HG02798 (cell line): ENCODE data around the gene ZC3H15.
A peak's percentile ranks its signal among the peaks of the same experiment; 100 is the strongest.
"Not testable (repeated sequence)": the region's sequence is repeated elsewhere in the genome, so short reads cannot be mapped to it uniquely, and the experiment has no call there.

Source experiments
- ATAC-seq: cut with Tn5 transposase; IDR thresholded peaks from one replicate; pipeline ENCODE4 v1.9.1; 2021; ENCODE audit warnings: mild to moderate bottlenecking; ENCODE audit not compliant: unreplicated experiment, poor library complexity

The ZC3H15 gene

DNA sequence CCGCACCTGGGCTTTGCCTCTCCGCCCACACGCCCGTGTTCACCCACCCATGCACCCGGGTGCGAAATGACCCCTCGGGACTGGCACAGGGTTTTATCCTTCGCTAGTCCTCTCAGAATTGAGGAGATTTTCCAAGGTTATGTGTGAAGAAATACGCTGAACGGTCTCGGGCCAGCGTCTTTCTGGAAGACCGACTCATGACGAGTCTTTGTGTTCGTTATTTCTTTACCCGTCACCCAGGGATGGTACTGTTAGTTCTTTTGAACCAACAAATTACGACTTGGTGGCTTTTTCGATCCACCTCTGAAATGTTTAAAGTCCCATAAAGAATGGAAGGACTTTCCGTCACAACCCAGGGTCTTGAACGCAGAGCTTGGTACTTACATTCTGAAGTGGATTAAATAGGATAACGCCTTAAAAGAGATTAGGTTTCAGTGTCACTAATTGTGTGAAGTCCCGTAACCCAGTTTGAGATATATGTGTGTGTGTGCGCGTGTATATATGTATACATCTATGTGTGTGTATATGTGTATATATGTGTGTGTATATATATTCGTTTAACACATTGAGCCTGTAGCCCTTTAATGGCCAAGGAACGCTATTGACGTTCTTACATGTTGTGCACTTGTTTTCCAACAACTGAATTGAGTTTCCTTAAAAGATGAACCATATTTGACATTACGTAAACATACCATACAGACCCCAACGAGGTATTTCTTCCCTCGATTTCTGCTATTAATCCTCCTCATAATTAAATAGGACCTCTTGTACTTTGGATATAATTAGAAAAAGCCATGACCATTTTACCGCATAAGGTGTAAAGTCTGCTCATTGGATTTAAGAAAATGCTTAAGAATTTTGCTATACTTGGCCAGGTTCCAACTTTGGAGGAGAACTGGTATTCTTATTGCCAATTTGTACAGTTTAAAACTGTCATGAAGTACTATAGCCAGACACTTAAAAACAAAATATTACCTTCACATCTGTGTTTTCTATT is 889 bp downstream of the ZC3H15 start:
- ATAC-seq, result no peak

DNA sequence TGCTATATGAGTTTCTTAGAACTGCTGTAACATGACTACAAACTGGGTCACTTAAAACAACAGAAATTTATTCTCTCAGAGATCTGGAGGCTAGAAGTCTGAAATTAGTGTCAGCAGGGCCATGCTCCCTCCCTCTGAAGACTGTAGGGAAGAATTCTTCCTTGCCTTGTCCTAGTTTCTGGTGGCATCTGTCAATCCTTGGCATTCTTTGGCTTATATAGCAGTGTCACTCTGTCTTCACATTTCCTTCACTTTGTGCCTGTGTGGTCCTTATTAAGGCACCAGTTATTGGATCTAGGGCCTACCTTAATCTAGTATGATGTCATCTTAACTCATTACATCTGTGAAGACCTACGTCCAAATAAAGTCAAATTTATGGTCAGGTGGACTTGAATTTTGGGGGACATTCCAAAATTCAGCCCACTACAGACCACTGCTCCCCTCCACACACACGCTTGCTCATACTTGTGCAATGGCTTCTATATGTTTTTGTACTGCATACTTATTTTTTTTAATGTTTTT is 7.6 kb downstream of the ZC3H15 start:
- no peak for ATAC-seq

DNA sequence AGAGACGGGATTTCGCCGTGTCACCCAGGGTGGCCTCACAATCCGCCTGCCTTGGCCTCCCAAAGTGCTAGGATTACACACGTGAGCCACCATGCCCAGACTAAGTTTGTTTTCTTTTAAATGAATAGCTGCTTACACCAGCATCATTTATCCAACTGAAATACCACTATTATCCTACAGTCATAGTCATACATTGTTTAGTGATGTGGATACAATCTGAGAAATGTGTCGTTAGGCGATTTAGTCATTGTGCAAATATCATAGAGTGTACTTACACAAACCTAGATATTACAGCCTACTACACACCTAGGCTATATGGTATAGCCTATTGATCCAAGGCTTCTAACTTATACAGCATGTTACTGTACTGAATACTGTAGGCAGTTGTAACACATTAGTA is 10.3 kb downstream of the ZC3H15 start:
- ATAC-seq, result no peak

DNA sequence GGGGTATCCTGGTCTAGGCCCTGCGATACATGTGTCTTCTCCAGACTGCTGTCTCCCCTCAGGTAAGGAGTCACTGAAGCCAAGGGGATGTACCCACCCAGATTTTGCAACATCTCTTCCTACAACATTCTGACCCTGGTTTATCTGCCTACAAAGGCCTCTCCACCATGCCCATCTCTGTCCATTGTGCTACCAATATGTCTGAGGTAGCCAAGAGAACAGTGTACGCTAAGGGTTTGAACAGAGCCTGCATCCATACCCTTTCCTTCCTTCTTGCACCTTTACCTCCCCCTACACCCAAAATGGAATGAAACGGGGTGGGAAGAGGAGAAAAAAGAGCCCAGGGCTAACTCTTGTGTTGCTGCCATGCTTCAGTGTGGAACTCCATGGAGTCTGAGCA is 11.9 kb downstream of the ZC3H15 start:
- no peak for ATAC-seq

DNA sequence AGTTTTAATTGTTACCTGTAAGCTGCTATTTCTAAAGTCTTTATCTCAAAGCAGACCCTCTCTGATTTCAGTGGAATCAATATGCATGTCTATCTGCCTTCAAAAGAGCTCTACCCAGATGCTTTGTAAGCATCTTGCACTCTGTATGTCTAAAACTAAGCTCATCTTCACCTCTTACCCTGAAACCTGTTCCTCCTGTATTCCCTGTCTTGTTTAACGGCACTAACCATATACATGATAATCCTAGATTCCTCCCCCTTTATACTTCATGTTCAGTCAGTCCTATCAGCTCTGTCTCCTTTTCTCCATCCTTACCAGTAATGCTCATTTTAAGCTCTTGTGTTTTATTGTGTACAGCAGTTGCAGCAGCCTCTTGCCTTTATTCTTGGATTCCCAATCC is 12.8 kb downstream of the ZC3H15 start:
- ATAC-seq, result no peak

DNA sequence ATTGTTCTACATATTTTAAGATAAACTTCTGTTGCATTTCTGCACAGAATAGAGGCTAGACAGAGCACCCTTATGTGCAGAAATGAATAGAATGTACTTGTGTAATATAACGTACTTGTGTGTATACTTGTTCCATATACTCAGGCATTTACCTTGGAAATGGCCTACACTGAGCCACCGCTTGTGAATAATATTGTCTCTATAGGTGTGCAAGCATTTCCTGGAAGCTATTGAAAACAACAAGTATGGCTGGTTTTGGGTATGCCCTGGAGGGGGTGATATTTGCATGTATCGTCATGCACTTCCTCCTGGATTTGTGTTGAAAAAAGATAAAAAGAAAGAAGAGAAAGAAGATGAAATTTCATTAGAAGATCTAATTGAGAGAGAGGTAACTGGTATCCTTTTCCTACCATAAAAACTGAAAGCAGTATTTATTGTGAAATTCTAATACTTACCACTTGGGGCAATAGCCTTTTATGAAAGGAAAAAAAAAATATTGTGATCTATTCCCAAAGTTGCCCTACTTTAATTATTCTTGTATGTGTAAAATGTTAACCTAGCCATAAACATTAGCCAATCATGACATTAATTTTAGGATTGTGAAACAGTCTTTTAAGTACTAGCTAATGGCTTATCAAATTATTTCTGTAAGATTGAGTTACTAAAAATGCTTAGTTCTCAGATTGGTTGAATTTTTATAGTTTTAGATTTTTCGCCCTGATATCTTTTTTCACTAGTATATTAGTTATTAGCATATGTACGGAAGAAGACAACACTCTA is 18.0 kb downstream of the ZC3H15 start:
- ATAC-seq, result peak; percentile 67

DNA sequence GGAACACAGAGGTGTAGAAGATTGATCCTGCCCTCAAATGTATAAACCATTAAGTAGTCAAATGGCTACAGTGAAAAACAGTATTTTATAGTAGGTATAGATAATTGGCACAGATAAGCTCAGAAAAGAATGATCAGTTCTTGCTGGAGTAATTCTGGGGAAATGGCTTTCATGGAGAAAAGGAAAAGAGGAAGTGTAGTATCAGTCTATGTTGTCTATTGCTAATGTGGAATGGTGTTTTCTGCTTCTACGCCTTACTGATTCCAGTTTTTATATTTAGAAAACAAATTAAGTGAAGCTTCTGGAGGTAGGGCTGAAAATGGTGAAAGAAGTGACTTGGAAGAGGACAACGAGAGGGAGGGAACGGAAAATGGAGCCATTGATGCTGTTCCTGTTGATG is 22.2 kb downstream of the ZC3H15 start:
- no peak for ATAC-seq

DNA sequence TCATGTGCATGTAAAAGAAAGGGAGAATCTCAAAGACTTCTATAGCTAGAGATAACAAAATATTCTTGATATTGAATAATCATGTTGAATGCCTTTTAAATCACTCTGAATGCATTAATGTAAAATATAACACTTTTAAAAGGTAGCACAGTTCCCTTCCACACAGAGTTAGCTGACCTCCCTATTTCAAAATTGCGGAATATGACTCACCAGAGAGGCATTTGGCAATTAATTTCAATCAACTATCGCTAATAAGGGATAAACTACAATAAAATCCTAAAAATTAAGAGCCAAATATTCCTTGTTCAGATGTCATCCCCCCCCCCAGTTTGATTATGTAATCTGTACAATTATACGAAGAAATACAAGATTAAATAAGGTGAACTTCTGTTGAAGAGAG is 29.3 kb downstream of the ZC3H15 start:
- ATAC-seq, result no peak

DNA sequence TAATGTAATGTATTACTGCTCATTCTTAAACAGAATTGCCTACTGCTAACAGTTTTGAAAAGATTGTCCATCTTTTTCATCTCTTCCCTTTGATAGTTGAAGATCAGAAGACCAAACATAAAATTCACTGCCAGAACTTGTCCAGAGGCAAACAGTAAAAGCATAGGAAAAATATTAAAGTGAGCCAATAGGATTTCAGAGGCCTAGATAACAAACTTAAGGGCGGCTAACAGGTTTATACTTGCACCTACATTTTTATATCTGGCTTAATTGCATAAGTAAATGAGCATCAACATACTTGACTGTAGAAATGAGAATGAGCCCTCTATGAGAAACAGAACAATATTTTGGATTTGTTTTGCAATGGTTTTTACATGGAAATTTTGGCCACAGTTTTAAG is 30.3 kb downstream of the ZC3H15 start:
- no peak for ATAC-seq

DNA sequence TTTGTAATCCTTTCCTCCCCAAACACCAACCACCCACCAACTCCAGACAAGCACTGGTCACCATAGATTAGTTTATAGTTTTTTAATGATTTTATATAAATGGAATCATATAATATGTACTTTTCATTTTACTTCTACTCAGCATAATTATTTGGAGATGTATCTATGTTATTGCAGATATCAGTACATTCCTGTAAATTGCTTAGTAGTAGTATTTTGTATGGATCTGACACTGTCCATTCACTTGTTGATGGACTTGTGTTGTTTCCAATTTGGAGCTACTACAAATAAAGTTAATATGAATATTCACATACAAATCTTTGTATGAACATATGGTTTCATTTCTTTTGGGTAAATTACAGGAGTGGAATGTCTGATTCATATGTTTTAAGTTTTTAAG is 31.0 kb downstream of the ZC3H15 start:
- no peak for ATAC-seq

DNA sequence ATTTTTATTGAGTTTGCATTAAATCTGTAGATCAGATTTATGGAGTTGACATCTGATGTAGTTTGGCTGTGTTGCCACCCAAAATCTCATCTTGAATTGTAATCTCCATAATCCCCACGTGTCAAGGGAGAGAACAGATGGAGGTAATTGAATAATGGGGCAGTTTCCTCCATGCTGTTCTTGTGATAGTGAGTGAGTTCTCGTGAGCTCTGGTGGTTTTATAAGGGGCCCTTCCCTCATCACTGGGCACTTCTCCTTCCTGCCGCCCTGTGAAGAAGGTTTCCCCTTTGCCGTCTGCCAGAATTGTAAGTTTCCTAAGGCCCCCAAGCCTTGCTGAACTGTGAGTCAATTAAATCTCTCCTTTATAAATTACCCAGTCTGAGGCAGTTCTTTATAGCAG is 32.2 kb downstream of the ZC3H15 start:
- no peak for ATAC-seq

DNA sequence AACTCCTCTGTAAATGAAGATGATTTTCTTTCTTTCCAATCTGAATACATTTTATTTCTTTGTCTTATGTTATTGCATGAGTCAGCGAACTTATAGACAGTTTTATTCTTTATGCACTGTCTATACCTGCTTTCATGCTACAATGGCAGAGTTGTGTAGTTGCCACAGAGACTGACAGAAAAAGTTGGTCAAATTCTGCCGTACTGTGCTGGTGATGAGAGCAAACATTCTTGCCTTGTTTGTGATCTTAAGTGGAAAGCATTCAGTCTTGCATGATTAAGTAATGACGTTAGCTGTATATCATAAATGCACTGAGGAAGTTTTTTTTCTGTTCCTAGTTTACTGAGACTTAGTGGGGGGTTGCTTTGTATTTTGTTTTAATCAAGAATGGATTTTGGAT is 32.9 kb downstream of the ZC3H15 start:
- no peak for ATAC-seq

DNA sequence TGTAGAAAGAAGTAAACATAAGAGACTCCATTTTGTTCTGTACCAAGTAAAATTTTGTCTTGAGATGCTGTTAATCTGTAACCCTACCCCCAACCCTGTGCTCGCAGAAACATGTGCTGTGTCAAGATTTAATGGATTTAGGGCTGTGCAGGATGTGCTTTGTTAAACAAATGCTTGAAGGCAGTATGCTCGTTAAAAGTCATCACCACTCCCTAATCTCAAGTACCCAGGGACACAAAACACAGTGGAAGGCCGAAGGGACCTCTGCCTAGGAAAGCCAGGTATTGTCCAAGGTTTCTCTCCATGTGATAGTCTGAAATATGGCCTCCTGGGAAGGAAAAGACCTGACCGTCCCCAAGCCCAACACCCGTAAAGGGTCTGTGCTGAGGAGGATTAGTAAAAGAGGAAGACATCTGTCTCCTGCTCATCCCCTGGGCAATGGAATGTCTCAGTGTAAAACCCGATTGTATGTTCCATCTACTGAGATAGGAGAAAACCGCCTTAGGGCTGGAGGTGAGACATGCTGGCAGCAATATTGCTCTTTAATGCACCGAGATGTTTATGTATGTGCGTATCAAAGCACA is 35.6 kb downstream of the ZC3H15 start:
- not testable (repeated sequence) for ATAC-seq

DNA sequence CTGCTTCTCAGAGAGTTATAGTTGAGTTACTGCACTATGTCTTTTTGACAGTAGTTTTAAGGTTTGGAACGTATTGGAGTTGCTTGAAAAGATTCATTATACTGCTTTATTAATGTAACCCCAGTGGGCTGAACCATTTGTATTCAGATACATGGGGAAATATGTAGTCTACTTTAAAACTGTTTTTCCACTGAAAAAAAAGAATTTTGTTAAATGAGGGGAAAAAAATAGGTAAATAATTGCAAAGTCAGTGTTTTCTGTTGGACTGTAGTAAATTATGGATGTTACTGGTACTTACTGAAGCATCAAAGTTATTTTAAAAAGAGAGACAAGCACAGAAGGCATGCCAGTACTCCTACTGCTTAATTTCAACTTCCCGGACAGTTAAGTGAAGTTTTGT is 36.4 kb downstream of the ZC3H15 start:
- ATAC-seq, result no peak

DNA sequence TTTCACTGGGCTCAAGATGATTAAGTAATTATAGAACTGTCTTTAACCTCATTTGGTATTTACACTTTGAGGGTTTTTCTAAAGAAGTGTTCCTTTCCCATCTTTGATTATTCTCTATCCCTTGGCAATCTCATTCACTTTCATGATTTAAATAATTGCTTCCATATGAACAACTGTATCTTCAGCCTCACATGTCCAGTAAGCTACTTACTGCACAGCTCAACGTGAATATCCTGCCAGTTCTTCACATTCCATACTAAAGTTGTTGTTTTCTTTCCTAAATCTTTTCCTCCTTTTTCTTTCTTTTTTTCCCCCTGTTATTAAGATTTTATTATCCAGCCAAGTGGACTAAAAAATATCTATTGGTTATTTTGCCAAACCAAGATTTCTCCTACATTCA is 37.7 kb downstream of the ZC3H15 start:
- ATAC-seq, result no peak

DNA sequence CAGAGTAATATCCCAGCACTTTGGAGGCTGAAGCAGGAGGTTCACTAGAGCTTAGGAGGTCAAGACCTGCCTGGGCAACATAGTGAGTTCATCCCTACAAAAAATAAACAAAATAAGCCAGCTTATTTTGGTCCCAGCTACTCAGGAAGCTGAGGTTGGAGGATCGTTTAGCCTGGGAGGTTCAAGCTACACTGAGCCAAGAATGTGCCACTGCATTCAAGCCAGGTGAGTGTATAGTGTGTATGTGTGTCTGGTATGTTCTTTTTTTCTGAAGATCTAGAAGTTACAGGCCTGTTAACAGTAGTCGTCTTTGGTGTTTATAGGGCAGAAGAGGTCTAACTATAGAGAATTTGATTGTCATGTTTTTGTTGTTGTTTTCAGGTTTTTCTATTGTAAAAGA is 40.2 kb downstream of the ZC3H15 start:
- ATAC-seq, result no peak

DNA sequence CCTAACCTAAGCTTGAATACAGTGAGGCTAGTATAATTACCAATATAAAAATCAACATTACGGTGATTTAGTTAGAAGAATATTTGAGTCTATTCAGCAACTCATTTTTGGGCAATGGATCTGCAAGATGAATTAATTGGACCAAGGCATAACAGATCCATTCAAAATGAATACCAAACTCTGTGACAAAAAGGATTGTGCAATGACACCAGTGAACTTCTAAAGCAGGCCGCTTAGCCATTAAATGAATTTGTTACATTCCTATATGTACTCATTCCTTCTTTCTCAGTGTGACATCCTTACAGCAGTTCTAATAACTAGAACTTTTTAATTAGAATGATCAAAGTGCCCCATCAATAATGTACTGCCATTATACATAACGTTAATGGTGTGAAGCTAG is 44.3 kb downstream of the ZC3H15 start:
- no peak for ATAC-seq

DNA sequence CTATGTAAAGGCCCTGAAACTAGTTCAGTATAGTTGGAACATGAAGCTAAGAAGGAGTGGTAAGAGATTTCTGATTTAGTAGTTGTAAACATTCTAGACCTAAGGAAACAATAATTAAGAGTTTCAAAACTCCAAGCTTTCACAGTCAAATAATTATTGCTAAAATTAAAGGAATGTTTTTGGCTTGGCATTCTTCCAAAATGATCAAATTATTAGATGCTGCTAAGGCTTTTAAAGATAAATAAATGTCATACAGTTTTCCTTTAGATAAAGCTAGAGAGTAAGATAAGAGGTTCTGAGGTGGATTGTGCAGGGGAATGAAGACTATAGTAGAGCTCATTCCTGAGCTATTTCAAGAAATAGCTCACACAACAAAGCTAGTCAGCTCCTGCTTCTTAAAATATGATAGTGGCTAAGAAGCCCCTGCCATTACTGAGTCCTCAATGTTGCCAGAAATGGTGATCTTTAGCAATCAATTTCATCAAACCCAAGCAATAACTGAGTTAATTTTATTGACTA is 45.3 kb downstream of the ZC3H15 start:
- no peak for ATAC-seq

DNA sequence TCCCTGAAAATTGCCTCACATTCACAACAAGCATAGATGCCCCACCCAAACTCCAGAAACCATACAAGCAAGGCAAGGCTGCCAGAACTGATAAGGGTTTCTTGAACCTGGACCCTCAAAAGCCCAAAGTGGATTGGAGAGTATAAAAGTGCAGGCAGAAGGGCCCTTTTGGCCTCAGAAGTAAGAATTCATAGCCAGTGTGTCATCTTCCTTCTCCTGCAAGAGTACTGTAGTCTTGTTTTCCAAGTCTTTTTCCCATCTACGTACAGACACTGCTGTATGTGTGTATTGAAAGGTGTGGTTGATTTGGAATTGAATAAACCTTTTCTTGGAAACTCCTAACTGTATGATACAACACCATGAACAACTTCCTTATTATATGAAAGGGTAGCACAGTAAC is 46.8 kb downstream of the ZC3H15 start:
- no peak for ATAC-seq

DNA sequence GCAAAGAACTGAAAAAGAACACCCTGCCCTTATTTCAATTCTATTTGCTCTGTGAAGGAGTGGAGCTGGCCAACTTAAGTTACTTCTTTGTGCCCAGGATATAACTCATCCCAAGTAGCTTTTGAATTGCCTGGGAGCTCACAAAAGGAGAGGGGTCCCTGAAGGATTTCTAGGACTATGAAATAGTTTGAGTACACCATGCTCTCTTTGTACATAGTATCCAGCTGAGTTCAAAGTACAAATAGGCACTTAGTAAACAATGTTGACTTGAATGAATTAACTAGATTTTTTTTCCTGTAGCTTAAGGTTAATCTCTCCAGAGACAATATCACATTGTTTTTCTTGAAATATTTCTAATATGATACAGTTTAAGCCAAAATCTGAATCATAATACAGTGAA is 47.7 kb downstream of the ZC3H15 start:
- no peak for ATAC-seq

DNA sequence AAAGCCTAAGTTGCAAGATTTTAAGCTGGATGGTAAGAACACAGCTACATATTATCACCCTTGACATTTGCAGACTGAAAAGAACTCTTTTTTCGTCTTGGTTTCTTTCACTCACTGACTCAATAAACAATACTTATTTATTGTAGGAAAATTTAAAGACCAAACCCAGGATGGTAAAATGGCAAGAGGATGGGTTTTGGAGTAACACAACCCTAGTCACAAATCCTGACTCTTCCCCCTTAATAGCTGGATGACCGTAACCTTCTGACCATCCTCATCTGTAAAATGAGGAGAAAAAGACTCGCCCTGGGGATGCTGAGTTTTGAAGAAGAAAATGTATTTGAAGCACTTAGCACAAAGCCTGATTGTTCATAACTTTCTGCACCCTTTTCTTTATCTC is 48.3 kb downstream of the ZC3H15 start:
- no peak for ATAC-seq
